Activated naive CD4-positive, alpha-beta T cell treated with anti-CD3 and anti-CD28 coated beads, Interleukin-2, amount 10 ng/mL, durations not matched to agents 7 days and 5 days (primary cell): ENCODE results near the gene ITGB5.

ENCODE experiments used
- CTCF ChIA-PET: fragments of 350-600 bp; sonication (Branson Sonifier 250); formaldehyde crosslinking; loops from one replicate; lab custom pipeline; 2021; ENCODE audit warnings: antibody characterized with exemption; lab: Charles Lee
- DNase-seq: peaks from one replicate; pipeline ENCODE4 v3.0.0-alpha.2; 2020
- H3K27ac Mint-ChIP-seq: one replicate; pipeline ENCODE4 v1.8.0; 2021; ENCODE audit warnings: mild to moderate bottlenecking, moderate library complexity, mixed read lengths
- H3K27me3 Mint-ChIP-seq: one replicate; pipeline ENCODE4 v1.8.0; 2021; ENCODE audit warnings: mild to moderate bottlenecking, mixed read lengths
- H3K36me3 Mint-ChIP-seq: one replicate; pipeline ENCODE4 v1.8.0; 2021; ENCODE audit warnings: mixed read lengths
- H3K4me1 Mint-ChIP-seq: one replicate; pipeline ENCODE4 v1.8.0; 2021; ENCODE audit warnings: mixed read lengths
- H3K4me3 Mint-ChIP-seq: one replicate; pipeline ENCODE4 v1.8.0; 2021; ENCODE audit warnings: mild to moderate bottlenecking, moderate library complexity, mixed read lengths
- H3K9me3 Mint-ChIP-seq: one replicate; pipeline ENCODE4 v1.8.0; 2021; ENCODE audit warnings: mixed read lengths

Gene ITGB5

DNA sequence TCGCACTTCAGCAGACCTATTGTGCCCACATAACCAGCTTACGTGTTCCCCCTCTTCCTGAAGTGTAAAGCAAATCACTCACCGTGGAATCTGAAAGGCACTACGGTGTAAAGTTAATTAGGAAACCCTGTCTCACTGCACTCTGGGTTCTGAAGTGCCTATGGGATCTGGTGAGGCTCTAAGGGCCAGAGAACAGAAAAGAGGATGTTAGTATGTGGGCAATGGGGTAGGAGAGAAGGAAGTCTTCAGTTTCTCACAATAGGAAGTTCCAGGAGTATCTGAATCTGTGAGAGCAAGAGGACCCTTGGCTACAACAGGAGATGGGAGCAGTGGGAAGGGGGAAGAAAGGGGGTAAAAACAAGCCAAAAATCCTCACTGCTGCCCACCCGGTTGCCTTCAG, 71.4 kb downstream of the ITGB5 start:
- Mint-ChIP-seq H3K9me3 (no peaks in the 10 kb centered on the region), H3K36me3 (no peaks in the 10 kb centered on the region), H3K4me1 (no peaks in the 10 kb centered on the region), H3K27me3 (peaks cover 65% of the 10 kb centered on the region), H3K4me3 (no peak overlapping the region), H3K27ac (no peak overlapping the region)
- CTCF ChIA-PET = no interaction called here
- no peak for DNase-seq

DNA sequence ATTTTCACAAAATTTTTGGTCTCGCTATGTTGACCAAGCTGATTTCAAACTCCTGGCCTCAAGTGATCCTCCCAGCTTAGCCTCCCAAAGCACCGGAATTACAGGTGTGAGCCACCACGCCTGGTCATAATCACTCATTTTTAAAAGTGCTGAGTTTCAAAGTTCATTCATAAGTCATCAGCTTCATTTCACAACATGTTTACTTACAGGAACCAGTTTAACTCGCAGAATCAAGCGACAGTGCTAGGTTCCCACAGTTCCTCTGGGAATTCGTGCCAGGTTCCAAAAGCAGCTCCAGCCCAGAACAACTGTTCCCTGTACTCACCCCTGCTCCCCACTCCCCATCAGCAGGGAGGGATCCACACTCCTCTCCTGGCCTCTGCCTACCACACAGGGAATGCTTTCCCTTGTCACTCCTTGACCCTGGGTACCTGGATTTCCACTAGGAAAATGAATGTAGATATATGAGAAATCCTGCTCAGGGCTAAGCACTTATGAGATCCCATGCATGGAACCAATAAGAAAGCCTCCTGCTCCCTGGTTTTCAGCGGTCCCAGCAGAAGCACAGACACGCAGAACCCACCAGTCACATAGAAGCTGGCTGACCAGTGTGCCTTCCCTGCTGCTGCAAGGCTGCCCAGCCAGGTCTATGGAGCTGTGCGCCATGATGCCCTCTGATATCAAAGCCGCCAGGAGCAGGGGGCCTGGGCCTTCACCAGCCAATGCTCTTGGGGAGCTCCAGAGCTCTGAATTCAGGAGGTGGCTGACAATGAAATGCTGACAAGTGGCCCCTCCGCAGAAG, 72.3 kb downstream of the ITGB5 start:
- CTCF ChIA-PET = interaction anchor here (0.6 kb wide), 1 partner anchor 1325 kb away, joined by 3 read pairs; no protein-coding TSS in a partner anchor
- Mint-ChIP-seq H3K4me3 (no peak overlapping the region), H3K27me3 (peaks cover 57% of the 10 kb centered on the region), H3K9me3 (no peaks in the 10 kb centered on the region), H3K27ac (no peak overlapping the region), H3K36me3 (no peaks in the 10 kb centered on the region), H3K4me1 (no peaks in the 10 kb centered on the region)
- DNase-seq = no peak

DNA sequence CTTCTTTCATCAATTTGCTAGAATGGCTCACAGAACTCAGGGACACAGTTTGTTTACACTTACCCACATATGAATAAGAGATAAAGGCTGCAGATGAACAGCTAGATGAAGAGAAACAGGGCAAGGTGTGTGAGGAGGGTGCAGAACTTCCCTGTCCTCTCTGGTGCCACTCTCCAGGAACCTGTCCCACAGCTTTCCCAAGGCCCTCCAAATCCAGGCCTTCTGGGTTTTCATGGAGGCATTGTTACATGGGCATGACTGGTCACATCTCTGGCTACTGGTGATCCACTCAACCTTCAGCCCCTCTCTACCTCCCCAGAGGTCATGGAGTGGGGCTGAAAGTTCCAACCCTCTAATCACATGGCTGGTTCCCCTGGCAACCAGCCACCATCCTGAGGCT, 73.6 kb downstream of the ITGB5 start:
- DNase-seq = no peak
- Mint-ChIP-seq H3K27ac (no peak overlapping the region), H3K4me1 (no peaks in the 10 kb centered on the region), H3K9me3 (no peaks in the 10 kb centered on the region), H3K36me3 (no peaks in the 10 kb centered on the region), H3K4me3 (no peak overlapping the region), H3K27me3 (peaks cover 53% of the 10 kb centered on the region)
- CTCF ChIA-PET = no interaction called here

DNA sequence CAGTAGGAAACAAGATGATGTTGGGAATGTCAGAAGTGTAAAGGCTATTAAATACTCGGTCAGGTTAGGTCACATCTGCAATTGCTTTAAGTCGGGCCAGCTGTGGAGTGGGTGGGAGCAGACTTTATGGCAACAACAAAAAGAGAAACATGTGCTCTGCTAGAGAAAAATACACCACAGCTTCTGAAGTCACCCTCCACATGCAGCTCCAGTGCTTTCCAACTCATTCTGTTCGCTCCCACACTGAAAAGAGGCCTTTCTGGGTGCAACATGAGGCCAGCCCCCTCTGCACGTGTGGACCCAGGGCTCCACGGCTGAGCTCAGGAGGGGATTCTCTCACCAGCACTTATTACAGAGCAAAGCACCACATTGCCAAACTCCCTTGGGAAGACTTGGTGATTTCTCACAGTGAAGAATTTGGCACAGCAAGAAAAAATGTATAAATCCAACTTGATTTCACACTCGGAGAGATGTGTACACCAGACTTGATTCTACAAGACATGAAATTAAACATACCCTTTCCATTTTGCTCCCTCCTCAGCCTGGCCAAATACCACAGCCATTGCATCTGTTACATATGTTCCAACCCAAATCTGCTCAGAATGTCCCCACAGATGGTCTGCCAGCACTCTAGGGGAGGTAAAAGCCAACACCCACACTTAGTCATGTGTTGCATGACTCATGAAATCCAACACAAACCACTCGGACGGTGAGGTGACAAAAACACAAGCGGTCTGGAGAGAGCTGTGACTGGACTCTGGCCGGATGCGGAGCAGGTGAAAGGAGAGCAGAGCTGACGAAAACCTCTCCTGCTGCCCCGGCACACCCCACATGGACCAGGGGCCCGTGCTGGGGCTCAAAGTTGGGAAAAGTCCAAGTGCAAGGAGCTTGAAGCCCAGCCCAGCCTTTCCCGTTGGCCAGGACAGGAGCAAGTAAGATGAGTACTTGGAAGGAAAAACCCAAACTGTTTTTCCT, 74.6 kb downstream of the ITGB5 start:
- Mint-ChIP-seq H3K27me3 (peaks cover 46% of the 10 kb centered on the region), H3K36me3 (no peaks in the 10 kb centered on the region), H3K27ac (no peak overlapping the region), H3K9me3 (no peaks in the 10 kb centered on the region), H3K4me1 (no peaks in the 10 kb centered on the region), H3K4me3 (no peak overlapping the region)
- no peak for DNase-seq
- CTCF ChIA-PET = no interaction called here

DNA sequence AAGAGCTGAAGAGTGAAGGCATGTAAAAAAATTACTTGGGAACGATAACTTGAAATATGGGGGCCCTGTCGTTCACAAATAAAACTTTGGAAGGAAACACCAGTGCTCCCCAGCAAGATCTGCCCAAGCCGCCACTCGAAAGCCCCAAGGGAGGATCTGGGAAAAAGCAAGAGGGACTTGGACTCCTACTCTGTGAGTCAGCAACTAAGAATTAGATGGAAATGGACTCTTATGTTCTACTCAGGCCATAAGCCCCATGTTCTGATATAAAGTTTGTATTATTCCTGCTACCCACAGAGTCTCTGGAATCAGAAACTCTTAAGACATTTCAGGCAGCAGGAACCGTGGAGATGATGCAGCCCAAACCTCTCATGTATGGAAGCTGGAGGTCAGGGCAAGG, 75.7 kb downstream of the ITGB5 start:
- Mint-ChIP-seq H3K36me3 (no peaks in the 10 kb centered on the region), H3K4me1 (no peaks in the 10 kb centered on the region), H3K27ac (no peak overlapping the region), H3K9me3 (no peaks in the 10 kb centered on the region), H3K4me3 (no peak overlapping the region), H3K27me3 (peaks cover 35% of the 10 kb centered on the region)
- CTCF ChIA-PET = interaction anchor here (0.6 to 2.2 kb wide), 3 partner anchors 50 to 401 kb away, joined by 3 to 5 read pairs (median 4); no protein-coding TSS in a partner anchor
- no peak for DNase-seq

DNA sequence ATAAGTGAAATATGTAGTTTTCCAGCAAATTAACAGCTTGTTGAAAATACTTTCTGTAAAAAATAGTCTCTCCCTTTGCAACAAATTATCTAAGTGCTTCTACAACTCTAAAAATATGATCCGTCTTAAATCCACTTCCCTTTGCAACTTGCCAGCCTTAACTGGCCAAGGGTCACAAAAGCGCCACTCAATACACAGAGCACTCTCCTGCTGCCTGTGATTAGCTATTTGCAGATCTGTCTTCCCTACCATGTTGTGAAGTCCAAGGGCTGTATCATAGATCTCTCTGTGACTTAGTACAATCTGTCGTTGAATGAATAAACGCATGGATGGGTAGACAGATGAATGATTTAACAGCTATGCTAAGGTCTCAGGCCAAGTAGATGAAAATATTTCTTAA, 76.2 kb downstream of the ITGB5 start:
- H3K36me3 Mint-ChIP-seq = no peaks in the 10 kb centered on the region
- CTCF ChIA-PET = interaction anchor here (0.6 to 2.2 kb wide), 3 partner anchors 50 to 401 kb away, joined by 3 to 5 read pairs (median 4); no protein-coding TSS in a partner anchor

DNA sequence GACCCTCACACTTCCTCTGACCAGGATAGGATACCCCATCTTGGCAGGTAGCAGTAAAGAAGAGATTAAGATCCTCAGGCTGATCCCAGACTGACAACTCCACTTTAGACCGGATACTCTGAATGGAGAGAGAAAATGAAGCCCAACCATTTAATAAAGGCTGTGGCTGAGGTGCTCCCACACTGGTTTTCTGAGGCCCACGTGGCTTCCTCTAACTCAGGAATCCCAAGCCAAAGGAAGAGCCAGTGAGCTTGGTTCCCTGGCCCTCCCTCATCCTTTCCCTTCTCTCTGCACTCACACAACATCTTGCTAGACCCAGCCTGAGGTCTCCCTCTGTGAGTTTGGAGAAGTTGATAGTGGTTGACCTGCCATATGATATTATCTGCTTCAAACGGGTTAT, 78.1 kb downstream of the ITGB5 start:
- no peaks in the 10 kb centered on the region for H3K4me1 Mint-ChIP-seq
- DNase-seq = no peak
- H3K27me3 Mint-ChIP-seq = peaks cover 29% of the 10 kb centered on the region
- H3K27ac Mint-ChIP-seq = no peak overlapping the region
- CTCF ChIA-PET = no interaction called here
- no peak overlapping the region for H3K4me3 Mint-ChIP-seq
- no peaks in the 10 kb centered on the region for H3K36me3 Mint-ChIP-seq
- H3K9me3 Mint-ChIP-seq = no peaks in the 10 kb centered on the region

More for the DNA sequence above, 76.2 kb downstream of the ITGB5 start:
- no peaks in the 10 kb centered on the region for H3K9me3 Mint-ChIP-seq
- no peaks in the 10 kb centered on the region for H3K4me1 Mint-ChIP-seq
- no peak overlapping the region for H3K4me3 Mint-ChIP-seq
- no peak for DNase-seq
- peaks cover 33% of the 10 kb centered on the region for H3K27me3 Mint-ChIP-seq
- H3K27ac Mint-ChIP-seq = no peak overlapping the region

DNA sequence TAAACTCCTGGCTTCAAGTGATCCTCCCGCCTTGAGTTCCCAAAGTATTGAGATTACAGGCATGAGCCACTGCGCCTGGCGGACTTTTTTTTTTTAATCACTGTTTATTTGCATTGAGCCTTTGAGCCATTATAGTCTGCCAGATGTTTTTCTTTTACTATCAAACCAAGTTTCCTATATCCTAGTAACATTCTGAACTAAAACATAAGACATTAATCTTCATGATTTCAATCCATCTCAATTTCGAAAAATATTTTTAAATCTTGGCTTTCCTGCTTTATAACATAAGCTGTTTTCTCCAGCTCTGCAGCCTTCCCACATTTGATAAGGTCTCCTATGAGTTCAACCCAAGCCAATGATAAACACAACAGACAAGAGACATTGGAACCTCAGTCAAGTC, 81.5 kb downstream of the ITGB5 start:
- H3K4me3 Mint-ChIP-seq = no peak overlapping the region
- no peaks in the 10 kb centered on the region for H3K36me3 Mint-ChIP-seq
- CTCF ChIA-PET = interaction anchor here (1.0 kb wide), 1 partner anchor 96 kb away, joined by 3 read pairs; no protein-coding TSS in a partner anchor
- H3K9me3 Mint-ChIP-seq = no peaks in the 10 kb centered on the region
- no peaks in the 10 kb centered on the region for H3K4me1 Mint-ChIP-seq
- no peak for DNase-seq
- H3K27me3 Mint-ChIP-seq = peaks cover 30% of the 10 kb centered on the region
- no peak overlapping the region for H3K27ac Mint-ChIP-seq

DNA sequence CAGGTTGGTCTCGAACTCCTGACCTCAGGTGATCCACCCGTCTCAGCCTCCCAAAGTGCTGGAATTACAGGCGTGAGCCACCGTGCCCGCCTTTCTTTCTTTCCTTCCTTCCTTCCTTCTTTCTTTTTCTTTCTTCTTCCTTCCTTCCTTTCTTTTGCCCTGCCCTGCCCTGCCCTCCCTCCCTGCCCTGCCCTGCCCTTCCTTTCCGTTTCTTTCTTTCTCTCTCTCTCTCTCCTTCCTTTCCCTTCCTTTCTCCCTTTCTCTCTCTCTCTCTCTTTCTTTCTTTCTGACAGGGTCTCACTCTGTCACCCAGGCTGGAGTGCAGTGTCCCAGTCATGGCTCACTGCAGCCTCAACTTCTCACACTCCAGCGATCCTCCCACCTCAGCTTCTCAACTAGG, 82.3 kb downstream of the ITGB5 start:
- no peaks in the 10 kb centered on the region for H3K4me1 Mint-ChIP-seq
- H3K27ac Mint-ChIP-seq = no peak overlapping the region
- no peak overlapping the region for H3K4me3 Mint-ChIP-seq
- H3K9me3 Mint-ChIP-seq = no peaks in the 10 kb centered on the region
- CTCF ChIA-PET = no interaction called here
- no peak for DNase-seq
- peaks cover 30% of the 10 kb centered on the region for H3K27me3 Mint-ChIP-seq
- H3K36me3 Mint-ChIP-seq = no peaks in the 10 kb centered on the region

DNA sequence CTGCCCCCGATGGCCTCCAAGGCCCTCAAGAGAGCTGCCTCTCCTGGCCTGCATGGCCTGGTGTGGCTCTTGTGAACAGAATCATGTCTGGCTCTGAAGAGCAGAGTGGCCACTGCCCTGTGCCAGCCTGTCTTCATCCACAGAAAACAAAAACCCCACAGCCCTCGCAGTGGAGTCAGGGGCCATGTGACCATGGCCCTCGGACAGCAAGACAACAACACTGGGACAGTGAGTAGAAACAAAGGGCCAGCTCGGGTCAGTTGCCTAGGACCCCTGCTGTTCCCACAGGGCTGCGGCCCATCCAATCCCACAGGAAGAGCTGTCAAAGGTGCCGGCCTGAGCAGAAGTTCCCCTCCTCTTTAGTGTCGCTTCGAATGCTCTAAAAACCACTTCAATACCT, 84.5 kb downstream of the ITGB5 start:
- peaks cover 35% of the 10 kb centered on the region for H3K27me3 Mint-ChIP-seq
- DNase-seq = no peak
- H3K27ac Mint-ChIP-seq = no peak overlapping the region
- CTCF ChIA-PET = no interaction called here
- H3K9me3 Mint-ChIP-seq = no peaks in the 10 kb centered on the region
- H3K4me3 Mint-ChIP-seq = no peak overlapping the region
- no peaks in the 10 kb centered on the region for H3K4me1 Mint-ChIP-seq
- no peaks in the 10 kb centered on the region for H3K36me3 Mint-ChIP-seq

DNA sequence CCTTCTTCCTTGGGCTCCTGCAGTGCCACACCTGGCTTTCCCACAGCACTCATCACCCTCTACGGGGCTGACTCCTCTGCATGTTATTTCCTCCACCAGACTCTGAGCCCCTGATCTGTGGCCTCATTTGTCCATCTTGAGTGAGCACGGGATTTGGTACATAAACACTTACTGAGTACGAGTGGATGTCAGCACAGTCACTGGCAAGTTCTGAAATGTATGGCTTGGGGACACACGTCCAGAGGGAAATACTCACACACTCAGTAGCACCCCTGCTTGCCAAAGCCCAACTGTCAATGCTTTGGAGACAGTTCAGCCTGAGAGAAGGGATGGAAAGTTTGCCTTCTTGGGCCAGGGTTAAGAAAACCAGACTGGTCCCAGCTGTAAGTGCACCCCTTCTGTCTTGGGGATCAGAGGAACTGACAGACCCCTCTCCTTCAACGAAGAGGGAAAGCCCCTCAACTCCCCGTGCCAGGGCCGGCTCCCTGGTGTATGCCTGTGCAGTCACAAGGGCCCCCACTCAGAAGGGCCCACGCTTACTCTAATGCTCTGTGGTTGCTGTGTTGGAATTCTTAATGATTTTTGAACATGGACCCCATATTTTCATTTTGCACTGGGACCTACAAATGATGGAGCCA, 85.0 kb downstream of the ITGB5 start:
- H3K9me3 Mint-ChIP-seq = no peaks in the 10 kb centered on the region
- no peaks in the 10 kb centered on the region for H3K36me3 Mint-ChIP-seq
- H3K4me1 Mint-ChIP-seq = no peaks in the 10 kb centered on the region
- CTCF ChIA-PET = no interaction called here
- DNase-seq = no peak
- H3K4me3 Mint-ChIP-seq = no peak overlapping the region
- no peak overlapping the region for H3K27ac Mint-ChIP-seq
- H3K27me3 Mint-ChIP-seq = peaks cover 39% of the 10 kb centered on the region

DNA sequence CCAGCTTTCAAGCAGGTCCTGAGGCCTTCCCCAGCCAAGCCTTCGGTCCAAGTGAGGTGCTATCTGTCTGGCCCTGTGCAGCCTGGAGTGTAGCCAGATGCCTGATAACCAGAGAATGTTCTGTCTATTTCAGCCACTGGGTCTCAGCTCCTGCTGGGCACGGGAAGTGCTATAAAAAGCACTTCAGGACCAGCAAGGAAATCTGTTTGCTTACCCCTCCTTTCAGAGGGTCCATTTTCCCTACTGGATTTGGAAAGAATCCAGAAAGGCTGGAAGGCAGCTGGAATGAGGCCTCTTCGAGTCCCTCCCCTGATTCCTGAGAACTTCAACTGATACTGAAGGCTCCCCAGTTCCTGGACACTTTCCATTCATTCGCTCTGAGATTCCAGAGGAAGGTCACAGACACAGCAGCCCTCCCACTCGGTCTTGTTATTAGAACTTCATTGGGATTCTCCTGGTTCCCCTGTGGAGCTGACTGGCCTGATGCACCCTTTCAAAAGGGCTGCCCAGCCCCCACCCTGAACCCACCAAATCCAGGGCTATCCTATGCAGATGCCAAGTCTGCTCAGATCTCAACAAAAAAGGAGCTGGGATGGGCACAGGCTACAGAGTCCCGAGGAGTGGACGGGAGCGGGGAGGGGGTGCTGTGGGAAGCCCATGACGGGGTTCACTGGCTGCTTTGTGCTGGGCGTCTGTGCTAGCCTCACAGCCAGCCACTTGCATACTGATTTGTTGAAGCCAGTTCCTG, 86.5 kb downstream of the ITGB5 start:
- peaks cover 42% of the 10 kb centered on the region for H3K27me3 Mint-ChIP-seq
- no peak for DNase-seq
- H3K9me3 Mint-ChIP-seq = no peaks in the 10 kb centered on the region
- H3K4me3 Mint-ChIP-seq = no peak overlapping the region
- H3K27ac Mint-ChIP-seq = no peak overlapping the region
- no peaks in the 10 kb centered on the region for H3K36me3 Mint-ChIP-seq
- no peaks in the 10 kb centered on the region for H3K4me1 Mint-ChIP-seq
- CTCF ChIA-PET = interaction anchor here (1.3 kb wide), 1 partner anchor 8 kb away, joined by 4 read pairs; no protein-coding TSS in a partner anchor

DNA sequence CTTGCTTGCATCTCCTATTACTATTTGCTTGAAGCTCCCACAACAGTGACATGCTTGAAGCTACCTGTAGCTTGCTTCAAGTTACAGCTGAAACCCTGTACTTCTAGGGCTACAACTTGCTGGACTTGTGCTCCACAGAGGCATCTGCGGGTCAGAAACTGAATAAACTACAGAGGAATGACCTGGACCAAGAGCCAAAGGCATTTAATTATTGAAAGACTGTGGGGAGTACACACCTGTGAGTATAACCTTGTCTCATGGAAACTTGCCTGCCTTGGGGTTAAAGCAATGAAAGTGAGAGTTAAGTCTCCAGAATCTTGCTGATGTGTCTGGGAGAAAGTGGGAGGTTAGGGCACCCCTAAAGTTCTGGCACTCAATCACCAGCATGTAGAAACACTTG, 87.1 kb downstream of the ITGB5 start:
- Mint-ChIP-seq H3K9me3 (no peaks in the 10 kb centered on the region), H3K36me3 (no peaks in the 10 kb centered on the region), H3K4me3 (no peak overlapping the region), H3K27ac (no peak overlapping the region), H3K27me3 (peaks cover 44% of the 10 kb centered on the region), H3K4me1 (no peaks in the 10 kb centered on the region)
- CTCF ChIA-PET = no interaction called here
- no peak for DNase-seq
